SK-N-SH (cell line): ENCODE measurements around the gene KRTAP4-16. TPM values are rescaled to one million over a fixed set of nuclear protein-coding genes. Genes with fewer than 3 reads are reported as not detected.
A peak's percentile ranks its signal among the peaks of the same experiment; 100 is the strongest.
"Not testable (repeated sequence)": the region's sequence is repeated elsewhere in the genome, so short reads cannot be mapped to it uniquely, and the experiment has no call there.

Experiments used
- CTCF ChIA-PET: fragments of 300-600, 350-600 bp; formaldehyde crosslinking; extraction: SDS; loops from one replicate; lab custom pipeline; 2021; lab: Yijun Ruan, JAX
- POLR2A ChIA-PET: fragments of 350-600 bp; sonication (Branson Sonifier 250); formaldehyde crosslinking; extraction: SDS; loops from one replicate; lab custom pipeline; 2020; ENCODE audit warnings: antibody characterized with exemption, inconsistent platforms; lab: Yijun Ruan, JAX
- DNase-seq: peaks from one replicate; pipeline ENCODE4 v3.0.0; 2012
- H2AFZ ChIP-seq: fragments of 200-600 bp; sonication (generic); 2 replicates; pipeline ENCODE4 v1.8.1; 2016; ENCODE audit warnings: antibody characterized with exemption, mild to moderate bottlenecking, low read depth
- H3F3A ChIP-seq: fragments of 200-600 bp; sonication (generic); replicated peaks from 2 replicates; pipeline ENCODE3; 2016; ENCODE audit warnings: antibody characterized with exemption, mild to moderate bottlenecking; ENCODE audit not compliant: insufficient read depth
- H3K27ac ChIP-seq, 2 experiments: fragments of 200-500 bp in 1 of 2; fragments of 200-600 bp in 1 of 2; sonication (Bioruptor generic) in 1 of 2; sonication (generic), shearing (Covaris generic) in 1 of 2; 2 replicates each; pipeline versions ENCODE4 v1.5.1 to v1.6.1; 2014 to 2016; ENCODE audit warnings: low read depth in 2 of 2, inconsistent platforms in 1 of 2, low read length in 1 of 2, mild to moderate bottlenecking in 1 of 2, mixed read lengths in 1 of 2
- H3K27me3 ChIP-seq: fragments of 200-600 bp; sonication (generic), shearing (Covaris generic); 2 replicates; pipeline ENCODE4 v1.6.1; 2016; ENCODE audit warnings: mixed run types; ENCODE audit not compliant: insufficient read depth
- H3K36me3 ChIP-seq, 2 experiments: fragments of 200-500 bp in 1 of 2; fragments of 200-600 bp in 1 of 2; sonication (Bioruptor generic) in 1 of 2; sonication (generic) in 1 of 2; replicated peaks in 1 of 2; 2 replicates each; pipeline versions ENCODE3 to v1.5.1; 2014 to 2016; ENCODE audit warnings: low read length in 1 of 2, mild to moderate bottlenecking in 1 of 2; ENCODE audit not compliant: insufficient read depth in 2 of 2, control insufficient read depth in 1 of 2
- H3K4me1 ChIP-seq, 2 experiments: fragments of 200-500 bp in 1 of 2; fragments of 200-600 bp in 1 of 2; sonication (Bioruptor generic) in 1 of 2; sonication (generic), shearing (Covaris generic) in 1 of 2; 2 replicates each; pipeline versions ENCODE4 v1.5.1 to v1.6.1; 2014 to 2016; ENCODE audit warnings: low read depth in 1 of 2, low read length in 1 of 2, mixed run types in 1 of 2; ENCODE audit not compliant: insufficient read depth in 2 of 2, control insufficient read depth in 1 of 2
- H3K4me2 ChIP-seq: fragments of 200-600 bp; sonication (generic), shearing (Covaris generic); 2 replicates; pipeline ENCODE4 v1.6.1; 2017; ENCODE audit warnings: mixed run types
- H3K4me3 ChIP-seq, 2 experiments: fragments of 200-500 bp in 1 of 2; fragments of 200-600 bp in 1 of 2; sonication (Bioruptor generic) in 1 of 2; sonication (generic), shearing (Covaris generic) in 1 of 2; 2 replicates each; pipeline versions ENCODE4 v1.5.1 to v1.8.1; 2014 to 2016; ENCODE audit warnings: low read depth in 2 of 2, inconsistent platforms in 1 of 2, low read length in 1 of 2, mild to moderate bottlenecking in 1 of 2, mixed read lengths in 1 of 2, moderate library complexity in 1 of 2
- H3K79me2 ChIP-seq: fragments of 200-600 bp; sonication (generic); 2 replicates; pipeline ENCODE4 v1.8.1; 2017; ENCODE audit warnings: mild to moderate bottlenecking; ENCODE audit not compliant: insufficient read depth
- H3K9ac ChIP-seq: fragments of 200-600 bp; sonication (generic); 2 replicates; pipeline ENCODE4 v1.6.1; 2017; ENCODE audit warnings: mixed run types
- H3K9me2 ChIP-seq: fragments of 200-600 bp; sonication (generic); 2 replicates; pipeline ENCODE4 v1.6.1; 2017; ENCODE audit warnings: mixed run types
- H3K9me3 ChIP-seq: fragments of 200-600 bp; sonication (generic); 2 replicates; pipeline ENCODE4 v1.6.1; 2017; ENCODE audit warnings: mixed run types, mild to moderate bottlenecking, moderate library complexity
- H4K20me1 ChIP-seq: fragments of 200-600 bp; sonication (generic); 2 replicates; pipeline ENCODE4 v1.6.1; 2017; ENCODE audit warnings: mild to moderate bottlenecking, mixed run types; ENCODE audit not compliant: insufficient read depth
- CHD2 ChIP-seq: fragments of 150-350 bp; IDR thresholded peaks from 2 replicates; pipeline ENCODE4 v1.6.1; 2018; ENCODE audit warnings: low read length; ENCODE audit not compliant: partially characterized antibody
- CTCF ChIP-seq: fragments of 200-600 bp; sonication (generic); IDR thresholded peaks from 2 replicates; pipeline ENCODE4 v1.6.1; 2017; ENCODE audit warnings: antibody characterized with exemption, mild to moderate bottlenecking, moderate library complexity
- EP300 ChIP-seq, 2 experiments: IDR thresholded peaks; 2 replicates each; pipeline versions ENCODE4 v1.4.0 to v1.6.1; 2012; ENCODE audit warnings: borderline replicate concordance in 1 of 2, low read depth in 1 of 2, low read length in 1 of 2
- FOXJ3 ChIP-seq: sonication (generic); formaldehyde crosslinking; IDR thresholded peaks from 2 replicates; pipeline ENCODE4 v1.5.1; 2020; ENCODE audit warnings: mild to moderate bottlenecking, missing genetic modification reagents
- JUND ChIP-seq: IDR thresholded peaks from 2 replicates; pipeline ENCODE4 v1.4.0; 2012
- MAX ChIP-seq: IDR thresholded peaks from 2 replicates; pipeline ENCODE4 v1.4.0; 2012; ENCODE audit warnings: low read depth
- NFIC ChIP-seq: IDR thresholded peaks from 2 replicates; pipeline ENCODE4 v1.4.0; 2012; ENCODE audit warnings: borderline replicate concordance
- PBX3 ChIP-seq: IDR thresholded peaks from 2 replicates; pipeline ENCODE4; 2012
- RAD21 ChIP-seq: IDR thresholded peaks from 2 replicates; pipeline ENCODE4 v1.6.1; 2012; ENCODE audit warnings: mild to moderate bottlenecking, low read length
- RCOR1 ChIP-seq: fragments of 150-350 bp; IDR thresholded peaks from 2 replicates; pipeline ENCODE4 v1.6.1; 2017; ENCODE audit warnings: antibody characterized with exemption, low read length
- RFX5 ChIP-seq: IDR thresholded peaks from 2 replicates; pipeline ENCODE4 v1.6.1; 2012; ENCODE audit warnings: mild to moderate bottlenecking, improper control_type of control experiment, low read length
- SIN3A ChIP-seq: IDR thresholded peaks from 2 replicates; pipeline ENCODE4 v1.6.1; 2012; ENCODE audit warnings: low read depth, mild to moderate bottlenecking, low read length, moderate library complexity, borderline replicate concordance
- TAF1 ChIP-seq: IDR thresholded peaks from 2 replicates; pipeline ENCODE4 v1.6.1; 2012; ENCODE audit warnings: low read depth, mild to moderate bottlenecking, low read length, moderate library complexity, borderline replicate concordance
- USF1 ChIP-seq: IDR thresholded peaks from 2 replicates; pipeline ENCODE4 v1.4.0; 2012; ENCODE audit warnings: low read depth, borderline replicate concordance
- YY1 ChIP-seq: IDR thresholded peaks from 2 replicates; pipeline ENCODE4 v1.4.0; 2012; ENCODE audit warnings: low read depth, mild to moderate bottlenecking
- WGBS: methylation state at CpG from one replicate; pipeline ENCODE4 v1.1.6; 2017; ENCODE audit warnings: low lambda C conversion rate; 5-methylcytosine and 5-hydroxymethylcytosine counted together
- polyA plus RNA-seq, 3 experiments: library from polyadenylated mRNA; depleted of rRNA; stranded (reverse); fragments of >200 nt; gene quantifications; 2 replicates each; pipeline ENCODE4 v1.2.3, GENCODE V29; 2012

Gene KRTAP4-16
- polyA plus RNA-seq, 1 of the 3 experiments (the other 2 are of a cell fraction): not detected

GRCh38 chr17:41117846-41118386, 15.9 kb upstream of the KRTAP4-16 start, which contains the start of gene KRTAP4-11:
Gene KRTAP4-11, minus strand, starts transcription at chr17:41118373. Its CDS starts 58 bp downstream, at chr17:41118315.
- H3K4me1 ChIP-seq, H3K27me3 ChIP-seq, CTCF ChIA-PET, H3K9ac ChIP-seq, POLR2A ChIA-PET, DNase-seq, H3K79me2 ChIP-seq, H3K36me3 ChIP-seq, H3K27ac ChIP-seq, H4K20me1 ChIP-seq, H3F3A ChIP-seq, H3K4me3 ChIP-seq, H3K9me3 ChIP-seq, H3K9me2 ChIP-seq: not testable (repeated sequence)
- Histone ChIP-seq H2AFZ (peak within 1 kb of the TSS; percentile 59; the same call in 1 of the 2 replicates), H3K4me2 (peak within 1 kb of the TSS; percentile 27)
- 27% methylated on average over 7 of the region's 10 CpGs for WGBS

- POLR2A ChIA-PET: no interaction called here
- Histone ChIP-seq H3F3A (no peaks in the 10 kb centered on the region), H4K20me1 (no peaks in the 10 kb centered on the region), H3K9me3 (peaks cover 9% of the 10 kb centered on the region; the same call in 1 of the 2 replicates), H2AFZ (no peak overlapping the region), H3K4me1 (peaks cover 0 to 9% of the 10 kb centered on the region in 2 experiments; a peak in 1 of 4 replicates), H3K4me3 (no peak overlapping the region), H3K9me2 (no peaks in the 10 kb centered on the region), H3K36me3 (no peaks in the 10 kb centered on the region), H3K4me2 (no peak overlapping the region), H3K27ac (no peak overlapping the region), H3K79me2 (no peaks in the 10 kb centered on the region), H3K27me3 (no peaks in the 10 kb centered on the region; the same call in 1 of the 2 replicates), H3K9ac (no peak overlapping the region)
- WGBS: 21% methylated on average over 5 of the region's 5 CpGs
- no peak for DNase-seq
- TF ChIP-seq FOXJ3 (CRISPR knock-in tag): no peak
- TF ChIP-seq YY1: no peak
- TF ChIP-seq CHD2: no peak
- TF ChIP-seq PBX3: no peak
- CTCF ChIA-PET: interaction anchor here (0.6 kb wide), 1 partner anchor 446 kb away, joined by 3 read pairs; no protein-coding TSS in a partner anchor
Observed at GRCh38 chr17:41116297-41116696, 14.3 kb upstream of the KRTAP4-16 start.

GRCh38 chr17:41111151-41111885, 9.3 kb upstream of the KRTAP4-16 start:
- no peak for DNase-seq
- 12% methylated on average over 2 of the region's 2 CpGs for WGBS

More at GRCh38 chr17:41111151-41111885, 9.3 kb upstream of the KRTAP4-16 start:
- Histone ChIP-seq H3K4me2 (no peak overlapping the region), H3K4me1 (no peaks in the 10 kb centered on the region), H3K9ac (no peak overlapping the region), H3K27me3 (no peaks in the 10 kb centered on the region; the same call in 1 of the 2 replicates), H3K79me2 (no peaks in the 10 kb centered on the region), H3K9me2 (no peaks in the 10 kb centered on the region), H3K9me3 (peaks cover 9% of the 10 kb centered on the region; the same call in 1 of the 2 replicates), H2AFZ (no peak overlapping the region), H4K20me1 (no peaks in the 10 kb centered on the region), H3K27ac (no peak overlapping the region), H3K4me3 (no peak overlapping the region), H3F3A (no peaks in the 10 kb centered on the region), H3K36me3 (no peaks in the 10 kb centered on the region)
- TF ChIP-seq RAD21 (no peak), SIN3A (no peak), TAF1 (no peak), RFX5 (no peak), RCOR1 (no peak), NFIC (no peak), JUND (no peak), USF1 (no peak), MAX (no peak), EP300 (IDR thresholded peaks at IDR 0.05; ENCODE audit: borderline replicate concordance in 1 of 2, low read depth in 1 of 2, low read length in 1 of 2) (no peak), CTCF (no peak), CHD2 (no peak)
- CTCF ChIA-PET: interaction anchor here (1.9 kb wide), 1 partner anchor 438 kb away, joined by 5 read pairs; no protein-coding TSS in a partner anchor
- POLR2A ChIA-PET: no interaction called here
